HG02970 (cell line): Measurements from ENCODE around the gene DNMT3A.

ENCODE experiments used
- ATAC-seq: cut with Tn5 transposase; IDR thresholded peaks from one replicate; pipeline ENCODE4 v1.9.1; 2021; ENCODE audit warnings: mild to moderate bottlenecking, moderate library complexity, moderate number of reproducible peaks; ENCODE audit not compliant: unreplicated experiment, low FRiP score

DNMT3A gene

DNA sequence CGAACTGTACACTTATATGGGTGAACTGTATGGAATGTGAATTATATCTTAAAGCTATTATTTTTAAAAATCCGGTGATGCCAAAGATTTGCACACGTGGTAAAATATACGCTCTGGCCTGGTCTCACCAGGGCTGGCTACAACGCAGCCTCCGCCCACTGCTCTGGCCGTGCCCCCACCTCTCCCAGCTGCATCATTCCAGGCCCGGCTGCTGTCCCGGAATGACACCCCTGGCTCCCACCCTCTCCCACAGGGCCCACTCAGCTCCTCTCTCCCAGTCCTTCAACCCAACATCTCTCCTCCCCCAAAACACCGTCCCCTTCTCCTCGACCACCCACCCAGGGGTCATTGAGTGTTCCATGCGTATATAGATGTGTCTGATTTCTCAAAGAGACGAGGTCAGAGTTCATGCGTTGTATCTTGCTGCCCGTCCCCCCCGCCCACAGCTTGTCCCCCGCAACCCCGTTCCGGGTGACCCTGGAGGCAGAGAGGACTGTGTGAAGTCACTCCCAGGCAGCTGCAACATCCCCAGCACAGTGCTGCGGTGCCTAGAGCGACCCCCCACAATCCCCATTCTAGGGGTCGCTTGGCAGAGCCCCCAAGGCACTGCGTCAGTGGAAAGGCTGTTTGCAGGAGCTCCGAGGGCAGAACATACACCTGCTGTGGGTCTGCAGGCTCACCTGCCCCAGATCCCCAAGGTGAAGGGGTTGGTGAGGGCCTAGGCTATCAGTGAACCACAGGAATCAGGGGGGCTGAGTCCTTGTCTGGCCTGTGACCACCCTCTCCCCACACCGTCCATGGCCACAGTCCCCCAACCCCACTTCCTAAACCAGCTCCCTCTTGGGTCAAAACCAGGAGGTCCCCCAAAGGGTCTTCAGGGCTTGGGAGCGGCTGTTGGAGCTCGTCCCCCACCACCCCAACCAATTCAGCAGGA is 13.3 kb downstream of the DNMT3A start:
- no peak for ATAC-seq

DNA sequence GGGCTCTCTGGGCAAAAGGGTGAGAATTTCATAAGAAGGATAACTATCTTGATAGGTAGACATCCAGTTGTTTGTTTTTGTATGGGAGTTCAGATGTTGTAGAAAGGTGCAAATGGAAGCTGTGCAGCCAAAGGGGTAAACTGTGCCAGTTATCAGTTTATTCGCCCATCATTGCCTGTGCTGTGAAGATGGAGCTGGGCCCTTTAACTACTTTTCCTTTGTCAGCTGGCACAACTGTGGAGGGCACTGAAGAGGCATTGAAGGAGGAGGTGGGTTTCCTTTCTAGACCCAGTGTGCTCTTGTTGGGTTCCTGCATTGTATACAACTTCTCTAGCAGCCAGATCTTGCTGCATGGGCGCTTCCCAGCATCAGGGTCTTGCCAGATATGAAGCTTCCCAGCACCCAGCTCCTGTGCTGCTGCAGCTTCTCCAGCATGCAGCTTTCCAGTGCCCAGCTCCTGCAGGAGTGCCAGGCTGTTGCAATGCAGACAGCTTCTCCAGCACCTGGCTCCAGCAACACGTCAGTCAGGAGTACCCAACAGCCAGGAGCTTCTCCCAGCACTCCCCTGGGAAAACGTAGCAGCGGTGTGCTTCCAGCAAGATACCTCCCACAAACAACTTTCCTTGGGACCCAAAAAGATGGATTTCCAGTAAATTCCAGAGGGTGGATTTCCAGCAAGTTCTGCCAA is 15.3 kb downstream of the DNMT3A start:
- no peak for ATAC-seq

GRCh38 chr2:25324905-25325592 is 16.7 kb downstream of the DNMT3A start:
- ATAC-seq: no peak

- no peak for ATAC-seq
Observed at GRCh38 chr2:25324251-25324650, 17.5 kb downstream of the DNMT3A start.

GRCh38 chr2:25323610-25324189 is 18.0 kb downstream of the DNMT3A start:
- ATAC-seq: no peak

DNA sequence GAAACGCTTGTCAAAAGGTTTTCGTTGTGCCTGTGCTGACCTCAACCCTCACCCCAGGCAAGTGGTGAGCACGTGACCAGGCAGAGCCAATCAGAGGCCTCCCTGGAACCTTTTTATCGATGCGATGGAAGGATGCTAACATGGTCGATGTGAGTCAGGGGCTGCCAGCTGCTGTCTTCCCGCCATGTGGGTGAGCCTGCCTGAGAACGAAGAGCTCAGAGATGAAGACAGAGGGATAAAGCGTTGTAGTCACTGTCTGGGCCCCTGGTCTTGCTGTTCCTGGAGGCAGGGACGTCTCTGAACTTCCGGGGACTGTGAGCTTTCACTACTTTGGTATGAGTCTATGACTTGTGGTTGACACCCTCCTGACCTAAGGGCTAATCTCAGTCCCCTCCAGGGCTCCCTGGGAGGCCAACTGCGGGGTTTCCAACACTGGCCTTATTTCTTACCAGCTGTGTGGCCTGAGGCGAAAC is 18.6 kb downstream of the DNMT3A start:
- ATAC-seq: no peak

DNA sequence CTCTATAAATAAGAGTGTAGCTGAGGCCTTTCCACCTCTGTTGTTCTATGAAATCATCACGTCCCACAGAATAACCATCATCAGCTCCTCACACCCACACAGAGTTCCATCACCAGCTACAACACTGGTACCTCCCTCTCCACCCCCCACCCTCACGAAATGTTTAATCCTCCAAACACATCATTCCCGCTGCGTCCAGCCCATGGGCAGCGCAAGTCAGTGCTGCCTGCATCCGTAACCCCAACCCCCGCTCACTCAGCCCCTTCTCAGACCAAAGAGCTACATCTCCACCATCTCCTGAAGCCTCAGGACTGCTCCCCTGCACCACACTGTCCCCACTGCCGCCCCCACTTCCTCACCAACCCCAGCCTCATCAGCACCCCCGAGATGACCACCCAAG is 19.4 kb downstream of the DNMT3A start:
- no peak for ATAC-seq

GRCh38 chr2:25320077-25320476 is 21.6 kb downstream of the DNMT3A start:
- no peak for ATAC-seq

DNA sequence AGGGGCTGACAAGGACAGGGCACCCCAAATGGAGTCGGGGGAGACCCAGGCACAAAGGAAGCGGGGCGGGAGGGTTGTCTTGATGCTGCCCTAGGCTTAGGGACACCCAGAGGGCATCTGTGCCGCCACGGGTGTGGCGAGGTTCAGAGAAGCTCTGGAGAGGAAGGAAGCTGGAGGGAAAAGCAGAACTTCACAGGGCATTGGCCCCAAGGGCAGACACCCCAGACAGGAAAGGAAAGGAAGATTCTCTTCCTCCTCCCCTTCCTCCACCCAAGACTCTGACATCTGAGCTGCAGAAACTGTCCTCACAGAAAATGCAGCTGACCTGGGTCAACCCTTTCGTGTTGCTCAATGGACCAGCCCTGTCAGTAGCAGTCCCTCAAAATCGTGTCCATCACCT is 25.6 kb downstream of the DNMT3A start:
- ATAC-seq: no peak

DNA sequence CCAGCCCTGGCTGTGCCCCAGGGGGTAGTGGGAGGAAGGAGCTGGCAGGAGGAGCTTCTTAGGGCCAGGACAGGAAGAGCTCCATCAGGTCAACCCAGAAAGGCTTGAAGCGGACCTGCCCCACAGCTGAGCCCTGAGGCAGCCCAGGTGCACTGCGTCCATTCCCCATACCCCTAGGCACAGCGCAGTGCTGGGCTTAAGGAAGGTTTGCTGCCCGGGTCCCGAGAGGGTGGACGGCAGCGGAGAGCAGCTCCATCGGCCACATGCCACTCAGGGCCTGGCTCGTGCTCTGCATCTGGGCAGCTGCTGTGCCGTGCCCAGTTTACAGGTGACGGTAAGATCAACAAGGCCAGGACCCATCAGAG is 26.4 kb downstream of the DNMT3A start:
- no peak for ATAC-seq

- no peak for ATAC-seq
Observed at GRCh38 chr2:25314514-25315315, 27.0 kb downstream of the DNMT3A start.

GRCh38 chr2:25313711-25314513 is 27.8 kb downstream of the DNMT3A start:
- ATAC-seq: no peak

GRCh38 chr2:25312958-25313710 is 28.6 kb downstream of the DNMT3A start:
- ATAC-seq: no peak

GRCh38 chr2:25311865-25312575 is 29.7 kb downstream of the DNMT3A start:
- no peak for ATAC-seq

DNA sequence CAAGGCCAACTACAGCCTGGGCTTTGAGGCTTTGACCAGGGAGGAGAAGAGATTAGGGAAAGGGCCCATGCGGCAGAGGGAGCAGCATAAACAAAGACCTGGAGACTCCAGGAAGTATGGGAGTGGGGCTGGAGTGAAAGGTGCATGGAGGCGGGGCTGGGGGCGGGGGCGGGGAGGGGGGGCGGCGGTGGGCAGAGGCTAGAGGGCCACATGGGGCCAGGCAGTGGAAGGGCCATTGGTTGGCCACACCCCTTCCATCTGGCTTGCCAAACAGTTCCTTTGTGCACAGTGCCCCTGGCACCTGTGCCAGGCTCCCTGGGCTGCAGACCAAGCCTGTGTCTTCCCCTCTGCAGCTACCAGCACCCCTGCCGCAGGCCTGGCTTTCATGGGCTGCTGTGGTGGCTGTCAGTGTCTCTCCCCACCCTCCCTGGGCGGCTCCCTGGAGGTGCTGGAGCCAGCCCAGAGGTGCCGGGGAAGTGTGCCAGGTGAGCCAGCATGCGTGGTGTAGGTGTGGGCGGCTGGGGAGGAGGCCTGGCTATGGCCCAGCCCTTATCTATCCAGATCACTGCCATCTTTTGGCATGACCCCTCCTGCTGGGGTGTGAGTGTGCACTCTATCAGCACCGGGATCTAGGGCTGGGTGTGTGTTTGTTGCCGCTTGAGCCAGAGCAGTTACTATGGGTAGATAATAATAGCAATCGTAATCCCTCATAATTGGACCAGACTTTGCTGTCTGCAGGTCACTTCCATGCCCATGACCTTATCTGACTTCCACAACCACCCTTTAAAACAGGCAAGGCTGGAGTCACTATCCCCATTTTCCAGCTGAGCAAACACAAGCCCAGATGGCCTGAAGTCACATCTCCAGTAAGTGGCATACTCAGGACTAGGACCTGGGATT is 30.5 kb downstream of the DNMT3A start:
- no peak for ATAC-seq

- no peak for ATAC-seq
Observed at GRCh38 chr2:25310709-25310964, 31.1 kb downstream of the DNMT3A start.

- ATAC-seq: no peak
Observed at GRCh38 chr2:25309402-25309801, 32.3 kb downstream of the DNMT3A start.
